ENCODE data around the gene NCAPH2.
A peak's percentile ranks its signal among the peaks of the same experiment; 100 is the strongest.
"Not testable (repeated sequence)": the region's sequence is repeated elsewhere in the genome, so short reads cannot be mapped to it uniquely, and the experiment has no call there.

Gene NCAPH2

DNA sequence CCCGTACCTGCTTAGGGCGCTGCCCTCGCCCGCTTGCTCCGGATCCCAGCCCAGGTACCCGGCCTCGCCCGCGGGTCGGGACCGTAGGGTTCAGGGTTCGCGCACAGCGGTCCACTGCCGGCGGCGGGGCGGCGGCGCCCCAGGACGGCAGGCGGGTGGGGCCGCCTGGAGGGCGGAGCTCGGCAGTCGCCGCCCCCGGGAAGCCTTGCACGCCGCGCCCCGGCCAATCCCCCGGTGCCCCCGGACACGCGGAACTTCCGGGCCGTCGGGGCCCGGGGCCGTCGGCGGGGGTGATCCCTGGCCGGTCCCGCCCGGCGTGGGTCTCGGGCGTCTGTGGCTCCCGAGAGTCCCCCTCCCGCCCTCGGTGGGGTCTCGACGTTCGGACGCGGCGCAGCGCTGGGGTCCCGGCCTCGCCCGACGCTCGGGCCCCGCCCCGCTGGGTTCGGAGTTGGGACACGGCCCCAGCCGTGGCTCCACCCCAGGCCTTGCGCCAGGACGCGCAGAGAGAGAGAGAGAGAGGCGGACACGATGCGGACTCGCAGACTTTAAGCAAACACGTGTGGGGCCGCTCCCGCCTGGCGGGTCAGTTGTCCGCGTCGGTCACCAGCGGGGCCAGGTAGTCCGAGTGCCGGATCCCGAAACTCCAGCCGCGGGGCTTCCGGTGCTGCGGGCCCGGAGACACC is 22.0 kb downstream of the NCAPH2 start, which contains the start of gene TYMP:
TSS of gene TYMP (minus strand) at position 116 of the 683 bp plus-strand sequence. CDS start 303 bp downstream, outside the sequence.
- peak within 1 kb of the TSS; percentile 55 for H3K4me3 ChIP-seq (ENCODE audit: control insufficient read depth, low read depth, low read length)
- TF ChIP-seq CTCF (conservative IDR thresholded peaks at IDR 0.05; ENCODE audit: control insufficient read depth, insufficient read depth, low read depth, low read length): no peak
- peak; percentile 81 for DNase-seq (ENCODE audit: low read depth)

- H3K4me3 ChIP-seq (ENCODE audit: control insufficient read depth, low read depth, low read length): peak overlapping the region; percentile 55
- DNase-seq (ENCODE audit: low read depth): no peak
- no peak for TF ChIP-seq CTCF (conservative IDR thresholded peaks at IDR 0.05; ENCODE audit: control insufficient read depth, insufficient read depth, low read depth, low read length)
Measured at GRCh38 chr22:50530580-50530876, 22.5 kb downstream of the NCAPH2 start.

DNA sequence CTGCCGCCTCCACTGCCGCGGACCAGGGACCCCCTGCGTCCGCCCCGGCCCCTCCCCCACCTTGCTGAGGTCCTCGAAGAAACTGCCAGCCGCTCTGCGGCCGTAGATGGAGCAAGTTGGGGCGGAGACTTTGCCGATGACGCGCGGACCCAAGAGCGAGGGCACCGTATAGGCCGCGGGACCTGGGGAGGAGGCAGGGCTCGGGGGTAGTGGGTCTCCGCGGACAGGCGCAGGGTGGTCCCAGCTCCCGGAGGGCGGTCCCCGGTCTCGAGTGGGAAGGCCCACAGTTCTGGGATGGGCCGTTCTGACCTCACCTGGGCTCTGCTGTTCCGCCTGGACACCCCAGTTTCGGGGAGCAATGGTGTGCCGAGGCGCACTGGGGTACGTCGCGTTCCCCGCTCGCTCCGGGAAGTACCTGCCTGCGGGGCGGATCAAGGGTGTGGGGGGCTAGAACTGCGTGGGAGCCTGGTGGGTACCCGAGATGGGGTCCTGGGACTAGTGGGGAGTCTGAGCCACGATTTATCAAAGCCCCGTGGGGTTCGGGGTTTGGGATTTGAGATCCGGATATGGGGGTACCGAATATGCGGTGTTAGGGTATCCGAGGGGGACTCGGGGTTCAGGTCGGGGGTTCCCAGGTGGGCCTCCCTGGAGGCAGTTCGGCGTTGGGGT is 23.0 kb downstream of the NCAPH2 start:
- peak; percentile 86 for DNase-seq (ENCODE audit: low read depth)
- H3K4me3 ChIP-seq (ENCODE audit: control insufficient read depth, low read depth, low read length): peak overlapping the region; percentile 55
- TF ChIP-seq CTCF (conservative IDR thresholded peaks at IDR 0.05; ENCODE audit: control insufficient read depth, insufficient read depth, low read depth, low read length): no peak

DNA sequence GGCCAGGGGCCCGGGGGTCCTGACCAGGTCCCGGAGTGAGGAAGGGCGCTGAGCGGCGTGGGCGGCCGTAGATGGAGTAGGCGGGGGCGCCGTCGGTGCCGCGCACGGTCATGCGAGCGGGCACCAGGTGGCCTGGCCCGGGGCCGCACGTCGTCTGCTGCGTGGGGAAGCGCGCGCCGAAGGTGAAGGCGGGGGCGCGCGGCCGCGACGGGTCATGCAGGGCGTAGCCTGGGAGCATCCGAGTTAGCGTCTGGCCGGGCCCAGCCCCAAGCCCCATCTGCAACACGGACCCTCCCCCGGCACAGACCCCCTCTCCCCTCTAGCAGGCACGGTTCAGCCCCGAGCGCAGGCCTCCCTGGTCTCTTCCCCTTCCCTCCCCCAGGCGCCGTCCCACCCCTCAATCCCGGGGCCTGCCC is 23.5 kb downstream of the NCAPH2 start:
- TF ChIP-seq CTCF (conservative IDR thresholded peaks at IDR 0.05; ENCODE audit: control insufficient read depth, insufficient read depth, low read depth, low read length): no peak
- peak overlapping the region; percentile 55 for H3K4me3 ChIP-seq (ENCODE audit: control insufficient read depth, low read depth, low read length)
- no peak for DNase-seq (ENCODE audit: low read depth)

GRCh38 chr22:50531962-50532674 is 24.1 kb downstream of the NCAPH2 start:
- peak overlapping the region; percentile 55 for H3K4me3 ChIP-seq (ENCODE audit: control insufficient read depth, low read depth, low read length)
- TF ChIP-seq CTCF (conservative IDR thresholded peaks at IDR 0.05; ENCODE audit: control insufficient read depth, insufficient read depth, low read depth, low read length): no peak
- peak; percentile 52 for DNase-seq (ENCODE audit: low read depth)

- DNase-seq (ENCODE audit: low read depth): no peak
- H3K4me3 ChIP-seq (ENCODE audit: control insufficient read depth, low read depth, low read length): no peak overlapping the region
- no peak for TF ChIP-seq CTCF (conservative IDR thresholded peaks at IDR 0.05; ENCODE audit: control insufficient read depth, insufficient read depth, low read depth, low read length)
Measured at GRCh38 chr22:50532824-50533796, 25.1 kb downstream of the NCAPH2 start.

- peak; percentile 74 for DNase-seq (ENCODE audit: low read depth)
Measured at GRCh38 chr22:50533856-50534711, 26.1 kb downstream of the NCAPH2 start.

More at GRCh38 chr22:50533856-50534711, 26.1 kb downstream of the NCAPH2 start:
- H3K4me3 ChIP-seq (ENCODE audit: control insufficient read depth, low read depth, low read length): not testable (repeated sequence)

Data from fibroblast of mammary gland (primary cell).